NB4 (cell line): Measurements from ENCODE around the gene HLA-DMA.

Experiments used
- CTCF ChIP-seq: IDR thresholded peaks from one replicate; pipeline ENCODE4 v1.5.1; 2012; ENCODE audit warnings: low read depth, low read length
- POLR2A ChIP-seq: IDR thresholded peaks from 2 replicates; pipeline ENCODE4 v1.6.1; 2011; ENCODE audit warnings: mild to moderate bottlenecking; ENCODE audit not compliant: insufficient read length; ENCODE audit errors: extremely low read depth

DNA sequence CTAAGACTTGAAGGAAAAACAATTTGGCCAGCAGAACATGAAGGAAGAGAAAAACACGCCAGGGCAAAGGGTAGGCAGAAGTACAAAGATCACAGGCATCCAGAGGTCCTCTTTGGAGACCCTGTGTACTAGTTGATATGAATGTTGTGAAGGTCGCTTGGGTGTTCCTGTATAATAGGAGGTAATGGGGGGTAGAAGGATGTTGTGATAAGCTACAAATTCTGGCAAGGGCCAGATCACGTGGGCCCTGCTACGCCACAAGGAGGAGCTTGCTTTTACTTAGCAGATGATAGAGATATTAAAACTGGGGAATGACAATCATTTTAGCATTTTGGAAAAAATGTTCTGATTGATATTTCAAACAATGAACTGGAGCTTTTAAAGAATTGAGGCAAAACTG lies 878 bp upstream of the HLA-DMA start:
- TF ChIP-seq POLR2A (no peak), CTCF (no peak)
